Suprapubic skin (tissue), 4 donors: ENCODE measurements around the gene EPB41L4A. TPM values are rescaled to one million over a fixed set of nuclear protein-coding genes. Genes with fewer than 3 reads are reported as not detected.

Experiments
- DNase-seq, 2 donors: peaks; one replicate each; pipeline ENCODE4 v3.0.0-alpha.2; 2019; ENCODE audit warnings: low spot score in 2 of 2
- H3K27ac ChIP-seq: fragments of 200-600 bp; sonication (generic); one replicate; pipeline ENCODE4 v1.5.1; 2019
- H3K27me3 ChIP-seq: fragments of 200-600 bp; sonication (generic); one replicate; pipeline ENCODE4 v1.5.1; 2019
- H3K36me3 ChIP-seq: fragments of 200-600 bp; sonication (generic); one replicate; pipeline ENCODE4 v1.5.1; 2019
- H3K4me1 ChIP-seq: fragments of 200-600 bp; sonication (generic); one replicate; pipeline ENCODE4 v1.5.1; 2019
- H3K4me3 ChIP-seq: fragments of 200-600 bp; sonication (generic); one replicate; pipeline ENCODE4 v1.5.1; 2019; ENCODE audit warnings: mild to moderate bottlenecking
- H3K9me3 ChIP-seq: fragments of 200-600 bp; sonication (generic); one replicate; pipeline ENCODE4 v1.5.1; 2019
- CTCF ChIP-seq, 2 donors: fragments of 200-600 bp in 1 of 2; fragments of 450-650 bp in 1 of 2; sonication (generic) in 1 of 2; IDR thresholded peaks; one replicate each; pipeline ENCODE4 v1.5.1; 2016 to 2019; ENCODE audit warnings: antibody characterized with exemption in 2 of 2, mild to moderate bottlenecking in 1 of 2, moderate library complexity in 1 of 2
- EP300 ChIP-seq: sonication (generic); formaldehyde crosslinking; IDR thresholded peaks from one replicate; pipeline ENCODE4 v1.6.1; 2017; ENCODE audit warnings: antibody characterized with exemption
- POLR2A ChIP-seq, 2 donors: fragments of 450-650 bp; IDR thresholded peaks; one replicate each; pipeline ENCODE4 v1.6.1; 2017; ENCODE audit warnings: antibody characterized with exemption in 2 of 2, mild to moderate bottlenecking in 2 of 2, moderate library complexity in 2 of 2
- POLR2AphosphoS5 ChIP-seq, 3 donors: sonication (generic); formaldehyde crosslinking; IDR thresholded peaks; one replicate each; pipeline ENCODE4 v1.6.1; 2017; ENCODE audit warnings: antibody characterized with exemption in 3 of 3
- WGBS: methylation state at CpG from one replicate; pipeline ENCODE4 v1.1.5; 2018; 5-methylcytosine and 5-hydroxymethylcytosine counted together
- total RNA-seq, 4 donors: library from RNA; depleted of rRNA; stranded (reverse); fragments of >200 nt; gene quantifications; one replicate each; pipeline ENCODE4 v1.1.0, GENCODE V29; 2016

EPB41L4A gene
- total RNA-seq, 4 donors from 2014 or later = 8.5 to 31.9 (median 12.8) TPM

GRCh38 chr5:112264666-112265065, 154.4 kb downstream of the EPB41L4A start:
- H3K4me3 ChIP-seq = no peak overlapping the region
- 98% methylated on average over 3 of the region's 3 CpGs for WGBS
- H3K9me3 ChIP-seq = no peaks in the 10 kb centered on the region
- TF ChIP-seq POLR2AphosphoS5 (IDR thresholded peaks at IDR 0.05) = no peak
- no peak for TF ChIP-seq EP300
- TF ChIP-seq CTCF (IDR thresholded peaks at IDR 0.05) = no peak
- TF ChIP-seq POLR2A (IDR thresholded peaks at IDR 0.05) = no peak
- H3K27ac ChIP-seq = no peak overlapping the region
- DNase-seq = no peak
- H3K4me1 ChIP-seq = no peaks in the 10 kb centered on the region
- H3K27me3 ChIP-seq = no peaks in the 10 kb centered on the region
- H3K36me3 ChIP-seq = peaks cover 18% of the 10 kb centered on the region

GRCh38 chr5:112264151-112264550, 154.9 kb downstream of the EPB41L4A start:
- Histone ChIP-seq H3K36me3 (peaks cover 18% of the 10 kb centered on the region), H3K4me3 (no peak overlapping the region), H3K27ac (no peak overlapping the region), H3K4me1 (no peaks in the 10 kb centered on the region), H3K27me3 (no peaks in the 10 kb centered on the region), H3K9me3 (no peaks in the 10 kb centered on the region)
- 90% methylated on average over 4 of the region's 4 CpGs for WGBS
- DNase-seq = no peak
- TF ChIP-seq POLR2AphosphoS5 (IDR thresholded peaks at IDR 0.05) (no peak), EP300 (no peak), POLR2A (IDR thresholded peaks at IDR 0.05) (no peak), CTCF (IDR thresholded peaks at IDR 0.05) (no peak)

GRCh38 chr5:112263469-112263868, 155.6 kb downstream of the EPB41L4A start:
- no peak overlapping the region for H3K4me3 ChIP-seq
- 85% methylated on average over 1 of the region's 1 CpG for WGBS
- peaks cover 18% of the 10 kb centered on the region for H3K36me3 ChIP-seq
- no peaks in the 10 kb centered on the region for H3K9me3 ChIP-seq
- no peaks in the 10 kb centered on the region for H3K27me3 ChIP-seq
- H3K4me1 ChIP-seq = no peaks in the 10 kb centered on the region
- DNase-seq = no peak
- TF ChIP-seq EP300 (no peak), POLR2A (IDR thresholded peaks at IDR 0.05) (no peak), POLR2AphosphoS5 (IDR thresholded peaks at IDR 0.05) (no peak), CTCF (IDR thresholded peaks at IDR 0.05) (no peak)
- H3K27ac ChIP-seq = no peak overlapping the region

GRCh38 chr5:112258571-112258970, 160.5 kb downstream of the EPB41L4A start:
- no peak overlapping the region for H3K4me3 ChIP-seq
- H3K36me3 ChIP-seq = peaks cover 7% of the 10 kb centered on the region
- no peak for DNase-seq
- no peaks in the 10 kb centered on the region for H3K9me3 ChIP-seq
- H3K27ac ChIP-seq = no peak overlapping the region
- WGBS = 86% methylated on average over 2 of the region's 2 CpGs
- TF ChIP-seq POLR2A (IDR thresholded peaks at IDR 0.05) (no peak), EP300 (no peak), CTCF (IDR thresholded peaks at IDR 0.05) (no peak), POLR2AphosphoS5 (IDR thresholded peaks at IDR 0.05) (no peak)
- H3K4me1 ChIP-seq = no peaks in the 10 kb centered on the region
- H3K27me3 ChIP-seq = no peaks in the 10 kb centered on the region

- H3K27ac ChIP-seq = no peak overlapping the region
- H3K27me3 ChIP-seq = no peaks in the 10 kb centered on the region
- no peak for TF ChIP-seq EP300
- TF ChIP-seq POLR2A (IDR thresholded peaks at IDR 0.05) = no peak
- TF ChIP-seq POLR2AphosphoS5 (IDR thresholded peaks at IDR 0.05) = no peak
- no peak for TF ChIP-seq CTCF (IDR thresholded peaks at IDR 0.05)
- no peak overlapping the region for H3K4me3 ChIP-seq
- no peak for DNase-seq
- H3K4me1 ChIP-seq = no peaks in the 10 kb centered on the region
- H3K36me3 ChIP-seq = peaks cover 1% of the 10 kb centered on the region
- H3K9me3 ChIP-seq = no peaks in the 10 kb centered on the region
Observed at GRCh38 chr5:112257976-112258375, 161.1 kb downstream of the EPB41L4A start.
